Astrocyte (in vitro differentiated cells and primary cell): Measurements from ENCODE around the gene TTPAL. TPM values are rescaled to one million over a fixed set of nuclear protein-coding genes. Genes with fewer than 3 reads are reported as not detected.

Source experiments
- DNase-seq: peaks from one replicate; pipeline ENCODE4 v3.0.0-alpha.2; 2010; ENCODE audit warnings: low read depth
- FAIRE-seq: peaks from 2 replicates; lab custom pipeline; 2011; peaks lifted over from hg19 to GRCh38; lab: Jason Lieb, UNC
- H2AFZ ChIP-seq: 2 replicates; pipeline ENCODE4 v1.6.0; 2012; ENCODE audit warnings: low read depth, low read length, inconsistent platforms
- H3K27ac ChIP-seq: 2 replicates; pipeline ENCODE4 v1.5.1; 2011; ENCODE audit warnings: low read depth, low read length, inconsistent platforms
- H3K27me3 ChIP-seq: 2 replicates; pipeline ENCODE4 v1.6.0; 2011; ENCODE audit warnings: low read length, inconsistent platforms; ENCODE audit not compliant: insufficient read depth
- H3K36me3 ChIP-seq: 2 replicates; pipeline ENCODE4 v1.5.1; 2011; ENCODE audit warnings: low read length, inconsistent platforms; ENCODE audit not compliant: insufficient read depth
- H3K4me1 ChIP-seq: 2 replicates; pipeline ENCODE4 v1.5.1; 2011; ENCODE audit warnings: low read length, inconsistent platforms; ENCODE audit not compliant: insufficient read depth
- H3K4me2 ChIP-seq: 2 replicates; pipeline ENCODE4 v1.6.0; 2012; ENCODE audit warnings: low read length, inconsistent platforms
- H3K4me3 ChIP-seq: 2 replicates; pipeline ENCODE4 v1.5.1; 2011; ENCODE audit warnings: low read depth, mild to moderate bottlenecking, low read length, inconsistent platforms; ENCODE audit not compliant: insufficient read depth
- H3K79me2 ChIP-seq: 2 replicates; pipeline ENCODE4 v1.6.0; 2012; ENCODE audit warnings: mild to moderate bottlenecking, low read length, inconsistent platforms; ENCODE audit not compliant: insufficient read depth
- H3K9ac ChIP-seq: 2 replicates; pipeline ENCODE4 v1.6.0; 2012; ENCODE audit warnings: mild to moderate bottlenecking, low read length, inconsistent platforms
- H3K9me3 ChIP-seq: 2 replicates; pipeline ENCODE4 v1.5.1; 2012; ENCODE audit warnings: low read depth, mild to moderate bottlenecking, low read length, inconsistent platforms; ENCODE audit not compliant: insufficient read depth
- H4K20me1 ChIP-seq: 2 replicates; pipeline ENCODE4 v1.6.0; 2012; ENCODE audit warnings: low read length, inconsistent platforms; ENCODE audit not compliant: insufficient read depth
- H3K27ac Mint-ChIP-seq: one replicate; pipeline ENCODE4 v1.8.0; 2021; ENCODE audit warnings: mild to moderate bottlenecking, mixed read lengths; ENCODE audit not compliant: unreplicated experiment
- H3K27me3 Mint-ChIP-seq: one replicate; pipeline ENCODE4 v1.8.0; 2021; ENCODE audit warnings: low read depth, mixed read lengths; ENCODE audit not compliant: unreplicated experiment
- H3K36me3 Mint-ChIP-seq: one replicate; pipeline ENCODE4 v1.8.0; 2021; ENCODE audit warnings: low read depth, mixed read lengths; ENCODE audit not compliant: unreplicated experiment
- H3K4me1 Mint-ChIP-seq: one replicate; pipeline ENCODE4 v1.8.0; 2021; ENCODE audit warnings: low read depth, mixed read lengths; ENCODE audit not compliant: unreplicated experiment
- H3K4me3 Mint-ChIP-seq: one replicate; pipeline ENCODE4 v1.8.0; 2021; ENCODE audit warnings: mild to moderate bottlenecking, moderate library complexity, mixed read lengths; ENCODE audit not compliant: unreplicated experiment
- H3K9me3 Mint-ChIP-seq: one replicate; pipeline ENCODE4 v1.8.0; 2021; ENCODE audit warnings: mild to moderate bottlenecking, mixed read lengths; ENCODE audit not compliant: unreplicated experiment
- CTCF ChIP-seq: IDR thresholded peaks from 2 replicates; pipeline ENCODE4 v1.5.1; 2011; ENCODE audit warnings: low read depth, mild to moderate bottlenecking, inconsistent platforms, low read length, moderate library complexity; ENCODE audit not compliant: insufficient read depth
- EZH2 ChIP-seq: IDR thresholded peaks from 2 replicates; pipeline ENCODE4 v1.6.1; 2012; ENCODE audit warnings: mild to moderate bottlenecking, low read length, inconsistent platforms; ENCODE audit not compliant: insufficient read depth
- total RNA-seq: library from RNA; stranded (reverse); gene quantifications from 2 replicates; pipeline ENCODE4 v1.2.1, GENCODE V29; 2021

The TTPAL gene
- total RNA-seq, 1 donor from 2014 or later: 23.3 TPM

GRCh38 chr20:44436393-44436792, 39.3 kb upstream of the TTPAL start:
- H3K27me3 ChIP-seq: peaks cover 12% of the 10 kb centered on the region
- no peaks in the 10 kb centered on the region for H4K20me1 ChIP-seq
- no peak for DNase-seq
- no peak overlapping the region for H3K27ac ChIP-seq
- H3K36me3 Mint-ChIP-seq: no peaks in the 10 kb centered on the region
- H3K4me3 Mint-ChIP-seq: no peak overlapping the region
- no peak overlapping the region for H2AFZ ChIP-seq
- TF ChIP-seq CTCF: no peak
- no peak for TF ChIP-seq EZH2
- no peaks in the 10 kb centered on the region for H3K79me2 ChIP-seq
- no peak overlapping the region for H3K27ac Mint-ChIP-seq
- no peaks in the 10 kb centered on the region for H3K36me3 ChIP-seq
- no peak for FAIRE-seq
- no peaks in the 10 kb centered on the region for H3K4me1 Mint-ChIP-seq
- H3K27me3 Mint-ChIP-seq: peaks cover 21% of the 10 kb centered on the region
- H3K9ac ChIP-seq: no peak overlapping the region
- H3K9me3 ChIP-seq: no peaks in the 10 kb centered on the region
- H3K4me2 ChIP-seq: no peak overlapping the region
- no peak overlapping the region for H3K4me3 ChIP-seq
- no peaks in the 10 kb centered on the region for H3K9me3 Mint-ChIP-seq
- no peaks in the 10 kb centered on the region for H3K4me1 ChIP-seq

GRCh38 chr20:44437497-44437896, 38.2 kb upstream of the TTPAL start:
- no peak overlapping the region for H3K4me3 Mint-ChIP-seq
- H3K4me3 ChIP-seq: no peak overlapping the region
- H3K9ac ChIP-seq: no peak overlapping the region
- no peak overlapping the region for H3K4me2 ChIP-seq
- H3K4me1 ChIP-seq: no peaks in the 10 kb centered on the region
- TF ChIP-seq CTCF (no peak), EZH2 (no peak)
- peaks cover 23% of the 10 kb centered on the region for H3K27me3 Mint-ChIP-seq
- no peak overlapping the region for H3K27ac Mint-ChIP-seq
- peaks cover 12% of the 10 kb centered on the region for H3K27me3 ChIP-seq
- no peak overlapping the region for H2AFZ ChIP-seq
- H3K4me1 Mint-ChIP-seq: no peaks in the 10 kb centered on the region
- FAIRE-seq (no peak), DNase-seq (no peak)
- no peaks in the 10 kb centered on the region for H3K79me2 ChIP-seq
- H4K20me1 ChIP-seq: no peaks in the 10 kb centered on the region
- no peaks in the 10 kb centered on the region for H3K36me3 ChIP-seq
- H3K9me3 Mint-ChIP-seq: no peaks in the 10 kb centered on the region
- H3K9me3 ChIP-seq: no peaks in the 10 kb centered on the region
- no peaks in the 10 kb centered on the region for H3K36me3 Mint-ChIP-seq
- no peak overlapping the region for H3K27ac ChIP-seq

GRCh38 chr20:44438782-44439181, 36.9 kb upstream of the TTPAL start:
- H3K27me3 ChIP-seq: peaks cover 6% of the 10 kb centered on the region
- Mint-ChIP-seq H3K9me3 (no peaks in the 10 kb centered on the region), H3K36me3 (no peaks in the 10 kb centered on the region), H3K27ac (no peak overlapping the region), H3K4me3 (no peak overlapping the region), H3K4me1 (no peaks in the 10 kb centered on the region), H3K27me3 (peaks cover 20% of the 10 kb centered on the region)
- no peak overlapping the region for H3K4me2 ChIP-seq
- H3K36me3 ChIP-seq: no peaks in the 10 kb centered on the region
- H3K9ac ChIP-seq: no peak overlapping the region
- no peaks in the 10 kb centered on the region for H3K79me2 ChIP-seq
- H3K4me3 ChIP-seq: no peak overlapping the region
- TF ChIP-seq EZH2: no peak
- TF ChIP-seq CTCF: no peak
- no peaks in the 10 kb centered on the region for H4K20me1 ChIP-seq
- no peaks in the 10 kb centered on the region for H3K9me3 ChIP-seq
- no peak for FAIRE-seq
- H2AFZ ChIP-seq: no peak overlapping the region
- no peak for DNase-seq
- H3K4me1 ChIP-seq: no peaks in the 10 kb centered on the region
- H3K27ac ChIP-seq: no peak overlapping the region
